ENCODE measurements around the gene HCK. TPM values are rescaled to one million over a fixed set of nuclear protein-coding genes. Genes with fewer than 3 reads are reported as not detected.

Gene HCK
- total RNA-seq = not detected in 2 replicates

DNA sequence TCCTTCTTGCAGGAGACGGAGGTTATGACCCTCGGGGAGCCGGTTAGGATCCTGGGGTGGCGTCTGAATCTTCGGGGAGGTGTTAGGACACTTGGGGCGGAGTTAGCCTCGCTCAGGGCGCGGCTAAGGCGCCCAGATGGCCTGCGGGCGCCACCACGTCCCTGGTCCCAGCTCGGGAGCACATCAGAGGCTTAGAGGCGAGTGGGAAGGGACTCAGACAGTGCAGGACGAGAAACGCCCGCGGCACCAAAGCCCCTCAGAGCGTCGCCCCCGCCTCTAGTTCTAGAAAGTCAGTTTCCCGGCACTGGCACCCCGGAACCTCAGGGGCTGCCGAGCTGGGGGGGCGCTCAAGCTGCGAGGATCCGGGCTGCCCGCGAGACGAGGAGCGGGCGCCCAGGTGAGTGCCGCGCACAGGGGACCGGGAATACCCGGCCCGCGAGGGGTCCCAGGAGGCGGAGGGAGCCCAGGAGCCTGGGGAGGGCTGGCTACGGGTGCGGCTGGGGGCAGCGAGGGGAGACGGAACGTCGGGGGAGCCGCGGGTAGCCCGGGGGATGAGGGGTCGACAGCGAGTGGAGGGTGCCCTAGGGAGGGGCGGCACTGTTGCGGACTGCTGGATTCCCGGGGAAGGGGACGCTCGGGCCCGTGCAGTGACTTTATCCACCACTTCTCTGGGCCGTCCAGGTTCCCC, at the start of gene HCK:
Gene HCK (plus strand): TSS at position 153 of the 688 bp plus-strand sequence.

GRCh38 chr20:32010101-32010500, 41.9 kb upstream of the HCK start, which contains the start of gene CCM2L:
TSS of gene CCM2L (plus strand) at chr20:32010438. CDS start at chr20:32010455, 17 bp downstream.

DNA sequence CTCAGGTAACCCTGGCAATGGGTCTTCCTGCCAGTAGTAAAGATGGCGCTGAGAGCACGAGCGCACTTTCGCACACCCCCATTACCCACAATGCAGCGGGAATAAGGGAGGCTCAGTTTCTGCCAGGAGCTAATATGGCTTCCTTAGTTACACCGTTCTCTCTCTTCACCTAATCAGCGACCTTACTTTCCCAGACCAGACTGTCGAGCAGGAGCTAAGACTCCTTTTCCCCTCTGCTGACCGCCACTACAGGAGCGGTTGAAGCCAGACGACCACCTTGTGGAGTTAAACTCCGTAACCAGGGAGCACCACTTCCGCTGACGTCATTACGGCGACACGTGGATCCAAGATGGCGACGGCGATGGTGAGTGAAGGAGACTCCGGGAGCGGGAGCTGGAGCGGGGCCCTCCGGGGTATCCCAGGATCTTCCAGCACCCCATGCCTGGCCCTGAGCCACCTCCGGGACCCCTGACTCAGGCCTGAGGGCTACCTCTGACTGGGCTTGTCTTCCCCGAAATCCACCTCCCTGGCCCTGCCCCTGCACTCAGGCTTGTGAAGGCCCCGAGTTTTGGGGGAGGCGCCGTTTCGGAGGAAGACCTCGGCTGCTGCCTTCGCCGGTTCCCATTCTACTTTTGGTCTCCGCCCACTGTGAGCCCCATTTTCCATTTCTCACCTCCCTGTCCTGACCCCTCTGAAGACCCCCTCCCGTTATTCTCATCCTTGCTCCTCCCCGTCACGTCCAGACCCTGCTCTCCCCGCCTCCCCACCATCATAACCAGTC, 57.5 kb downstream of the HCK start, which contains the start of gene TM9SF4:
Gene TM9SF4 (plus strand): TSS at position 323 of the 781 bp plus-strand sequence. CDS start 27 bp downstream, at position 350.

Other genes with a start within 250 kb of the HCK start
- under 0.01 TPM in 1 of 2 replicates, not detected in the other for gene MYLK2, start 232.9 kb upstream of the HCK start, total RNA-seq
- gene FOXS1, start 206.6 kb upstream of the HCK start, total RNA-seq = 0.09 TPM in 1 of 2 replicates, not detected in the other
- gene DUSP15, start 181.7 kb upstream of the HCK start, total RNA-seq = 0.14 TPM in 1 of 2 replicates, not detected in the other
- under 0.01 and 0.09 TPM in 2 replicates for gene TTLL9, start 181.6 kb upstream of the HCK start, total RNA-seq
- 3.4 and 4.3 TPM in 2 replicates for gene PDRG1, start 100.2 kb upstream of the HCK start, total RNA-seq
- not detected in 2 replicates for gene XKR7, start 84.1 kb upstream of the HCK start, total RNA-seq
- gene CCM2L, start 41.8 kb upstream of the HCK start, total RNA-seq = not detected in 2 replicates
- gene TM9SF4, start 57.5 kb downstream of the HCK start, total RNA-seq = 30.4 and 39.6 TPM in 2 replicates
- gene PLAGL2, start 155.5 kb downstream of the HCK start, total RNA-seq = 1.3 and 1.7 TPM in 2 replicates
- 39.1 and 41.1 TPM in 2 replicates for gene POFUT1, start 155.6 kb downstream of the HCK start, total RNA-seq
- 25.5 and 35.3 TPM in 2 replicates for gene KIF3B, start 225.4 kb downstream of the HCK start, total RNA-seq

All from smooth muscle cell of bladder (primary cell).